Measurements from ENCODE around the gene DSCAML1. TPM values are rescaled to one million over a fixed set of nuclear protein-coding genes. Genes with fewer than 3 reads are reported as not detected.

The DSCAML1 gene
- total and polyA plus RNA-seq, 9 of the 15 experiments (the other 6 are each of a cell fraction or from before 2014, with no cell fraction given): not detected

DNA sequence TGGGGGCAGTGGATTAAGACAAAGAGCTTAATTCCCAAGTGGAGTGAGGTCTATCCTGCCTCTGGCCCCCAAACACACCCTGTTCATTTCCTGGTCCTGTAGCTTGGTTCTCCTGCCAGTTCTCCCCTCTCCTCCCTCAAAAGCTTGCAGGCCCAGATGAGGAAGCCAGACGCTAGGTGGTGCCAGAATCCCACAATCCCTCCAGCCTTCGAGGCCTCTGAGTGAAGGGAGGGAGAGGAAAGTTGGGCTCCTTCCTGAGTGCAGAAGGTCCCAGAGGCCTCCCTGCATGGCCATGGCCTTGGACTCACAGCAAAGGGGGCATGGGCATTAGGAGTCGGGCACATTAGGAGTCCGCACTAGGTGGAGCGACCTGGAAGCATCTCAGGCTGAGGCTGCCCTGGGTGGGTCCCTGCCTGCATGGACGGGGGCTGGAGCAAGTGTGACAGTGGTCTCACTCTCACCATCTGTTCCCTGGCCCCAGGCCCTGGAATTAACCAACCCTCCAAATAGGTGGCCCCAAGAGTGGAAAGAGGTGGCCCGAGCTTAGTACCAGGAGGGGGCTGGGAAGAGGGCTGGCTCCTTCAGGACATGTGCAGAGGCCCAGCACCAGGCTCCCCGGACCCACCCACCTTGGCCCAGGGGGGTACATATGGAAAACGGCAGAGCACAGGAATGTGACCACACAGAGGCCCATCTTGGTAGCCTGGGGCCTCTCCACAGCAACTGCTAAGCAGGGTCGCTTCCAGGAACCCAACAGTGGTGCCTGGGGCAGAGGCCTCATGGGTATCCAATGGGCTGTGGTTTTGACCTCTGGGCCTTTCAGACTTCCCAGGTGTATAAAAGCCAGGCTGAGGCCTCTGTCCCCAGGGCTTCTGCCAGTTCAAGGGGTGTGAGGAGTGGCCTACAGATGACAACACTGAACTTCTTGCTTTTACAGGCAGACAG is 22.4 kb upstream of the DSCAML1 start (continued):
- no peak for TF ChIP-seq NR2C2 (CRISPR knock-in tag; IDR thresholded peaks at IDR 0.05)
- no peak for TF ChIP-seq NR2C2 (tag; IDR thresholded peaks at IDR 0.05)
- TF ChIP-seq ARID2 (IDR thresholded peaks at IDR 0.05): peak; percentile 72; the same call in 1 of the 2 replicates
- TF ChIP-seq PTRF (tag; IDR thresholded peaks at IDR 0.05): no peak
- no peak for TF ChIP-seq PRMT5 (CRISPR knock-in tag; IDR thresholded peaks at IDR 0.05)
- peak; percentile 91 for TF ChIP-seq SMC3 (conservative IDR thresholded peaks at IDR 0.05; ENCODE audit: insufficient read depth, low read depth, low read length)
- TF ChIP-seq ZNF778 (CRISPR knock-in tag; IDR thresholded peaks at IDR 0.05): no peak
- no peak for TF ChIP-seq ZNF584 (CRISPR knock-in tag; IDR thresholded peaks at IDR 0.05; ENCODE audit: low read depth)
- TF ChIP-seq, protein P1, sequence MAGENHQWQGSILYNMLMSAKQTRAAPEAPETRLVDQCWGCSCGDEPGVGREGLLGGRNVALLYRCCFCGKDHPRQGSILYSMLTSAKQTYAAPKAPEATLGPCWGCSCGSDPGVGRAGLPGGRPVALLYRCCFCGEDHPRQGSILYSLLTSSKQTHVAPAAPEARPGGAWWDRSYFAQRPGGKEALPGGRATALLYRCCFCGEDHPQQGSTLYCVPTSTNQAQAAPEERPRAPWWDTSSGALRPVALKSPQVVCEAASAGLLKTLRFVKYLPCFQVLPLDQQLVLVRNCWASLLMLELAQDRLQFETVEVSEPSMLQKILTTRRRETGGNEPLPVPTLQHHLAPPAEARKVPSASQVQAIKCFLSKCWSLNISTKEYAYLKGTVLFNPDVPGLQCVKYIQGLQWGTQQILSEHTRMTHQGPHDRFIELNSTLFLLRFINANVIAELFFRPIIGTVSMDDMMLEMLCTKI (IDR thresholded peaks at IDR 0.05; ENCODE audit: partially characterized antibody): no peak
- TF ChIP-seq CSDE1 (IDR thresholded peaks at IDR 0.05): no peak
- 0 out of 4 replicates have a peak, but pooled peaks of 1 of the 2 experiments have one; percentile 32 for TF ChIP-seq RCOR1 (IDR thresholded peaks at IDR 0.05; ENCODE audit: borderline replicate concordance in 1 of 2, low read depth in 2 of 2, low read length in 2 of 2)
- TF ChIP-seq, protein P2, sequence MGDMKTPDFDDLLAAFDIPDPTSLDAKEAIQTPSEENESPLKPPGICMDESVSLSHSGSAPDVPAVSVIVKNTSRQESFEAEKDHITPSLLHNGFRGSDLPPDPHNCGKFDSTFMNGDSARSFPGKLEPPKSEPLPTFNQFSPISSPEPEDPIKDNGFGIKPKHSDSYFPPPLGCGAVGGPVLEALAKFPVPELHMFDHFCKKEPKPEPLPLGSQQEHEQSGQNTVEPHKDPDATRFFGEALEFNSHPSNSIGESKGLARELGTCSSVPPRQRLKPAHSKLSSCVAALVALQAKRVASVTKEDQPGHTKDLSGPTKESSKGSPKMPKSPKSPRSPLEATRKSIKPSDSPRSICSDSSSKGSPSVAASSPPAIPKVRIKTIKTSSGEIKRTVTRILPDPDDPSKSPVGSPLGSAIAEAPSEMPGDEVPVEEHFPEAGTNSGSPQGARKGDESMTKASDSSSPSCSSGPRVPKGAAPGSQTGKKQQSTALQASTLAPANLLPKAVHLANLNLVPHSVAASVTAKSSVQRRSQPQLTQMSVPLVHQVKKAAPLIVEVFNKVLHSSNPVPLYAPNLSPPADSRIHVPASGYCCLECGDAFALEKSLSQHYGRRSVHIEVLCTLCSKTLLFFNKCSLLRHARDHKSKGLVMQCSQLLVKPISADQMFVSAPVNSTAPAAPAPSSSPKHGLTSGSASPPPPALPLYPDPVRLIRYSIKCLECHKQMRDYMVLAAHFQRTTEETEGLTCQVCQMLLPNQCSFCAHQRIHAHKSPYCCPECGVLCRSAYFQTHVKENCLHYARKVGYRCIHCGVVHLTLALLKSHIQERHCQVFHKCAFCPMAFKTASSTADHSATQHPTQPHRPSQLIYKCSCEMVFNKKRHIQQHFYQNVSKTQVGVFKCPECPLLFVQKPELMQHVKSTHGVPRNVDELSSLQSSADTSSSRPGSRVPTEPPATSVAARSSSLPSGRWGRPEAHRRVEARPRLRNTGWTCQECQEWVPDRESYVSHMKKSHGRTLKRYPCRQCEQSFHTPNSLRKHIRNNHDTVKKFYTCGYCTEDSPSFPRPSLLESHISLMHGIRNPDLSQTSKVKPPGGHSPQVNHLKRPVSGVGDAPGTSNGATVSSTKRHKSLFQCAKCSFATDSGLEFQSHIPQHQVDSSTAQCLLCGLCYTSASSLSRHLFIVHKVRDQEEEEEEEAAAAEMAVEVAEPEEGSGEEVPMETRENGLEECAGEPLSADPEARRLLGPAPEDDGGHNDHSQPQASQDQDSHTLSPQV (IDR thresholded peaks at IDR 0.05): no peak
- TF ChIP-seq ILK (tag; IDR thresholded peaks at IDR 0.05; ENCODE audit: borderline replicate concordance, low read depth): no peak

Data from K562 (cell line).